Activated CD8-positive, alpha-beta memory T cell treated with anti-CD3 and anti-CD28 coated beads for 4 hours (primary cell): ENCODE results near the gene NPAS1.

Experiments
- DNase-seq, 2 donors: peaks; one replicate each; pipeline ENCODE4 v3.0.0-alpha.2; 2020; ENCODE audit warnings: low read depth in 2 of 2

The NPAS1 gene

GRCh38 chr19:47019431-47020041 lies at the start of gene NPAS1:
NPAS1 (plus strand) TSS chr19:47019837; CDS start chr19:47021048, 1,211 bp downstream.
- no peak for DNase-seq

GRCh38 chr19:46970815-46971214 lies 48.8 kb upstream of the NPAS1 start:
- DNase-seq: no peak

- DNase-seq: no peak
Measured at GRCh38 chr19:46972311-46972710, 47.3 kb upstream of the NPAS1 start.

GRCh38 chr19:46974181-46974580 lies 45.5 kb upstream of the NPAS1 start:
- DNase-seq: no peak

GRCh38 chr19:46975011-46975924 lies 44.4 kb upstream of the NPAS1 start:
- no peak for DNase-seq

- no peak for DNase-seq
Measured at GRCh38 chr19:46975925-46976782, 43.5 kb upstream of the NPAS1 start.

GRCh38 chr19:46976845-46977320 lies 42.8 kb upstream of the NPAS1 start:
- no peak for DNase-seq

GRCh38 chr19:46977548-46977947 lies 42.1 kb upstream of the NPAS1 start:
- DNase-seq: no peak

GRCh38 chr19:46978171-46978869 lies 41.3 kb upstream of the NPAS1 start:
- DNase-seq: no peak

- DNase-seq: no peak
Measured at GRCh38 chr19:46979126-46980105, 40.2 kb upstream of the NPAS1 start.

- no peak for DNase-seq
Measured at GRCh38 chr19:46980761-46981160, 38.9 kb upstream of the NPAS1 start.

GRCh38 chr19:46981286-46981945 lies 38.2 kb upstream of the NPAS1 start:
- DNase-seq: no peak

- DNase-seq: no peak
Measured at GRCh38 chr19:46983097-46983496, 36.5 kb upstream of the NPAS1 start.

GRCh38 chr19:46984077-46985010 lies 35.3 kb upstream of the NPAS1 start:
- DNase-seq: no peak

- DNase-seq: no peak
Measured at GRCh38 chr19:46985542-46986415, 33.9 kb upstream of the NPAS1 start.

- no peak for DNase-seq
Measured at GRCh38 chr19:46988614-46989230, 30.9 kb upstream of the NPAS1 start.
